ENCODE results near the gene CLOCK.
"Not testable (repeated sequence)": the region's sequence is repeated elsewhere in the genome, so short reads cannot be mapped to it uniquely, and the experiment has no call there.

The CLOCK gene, protein sequence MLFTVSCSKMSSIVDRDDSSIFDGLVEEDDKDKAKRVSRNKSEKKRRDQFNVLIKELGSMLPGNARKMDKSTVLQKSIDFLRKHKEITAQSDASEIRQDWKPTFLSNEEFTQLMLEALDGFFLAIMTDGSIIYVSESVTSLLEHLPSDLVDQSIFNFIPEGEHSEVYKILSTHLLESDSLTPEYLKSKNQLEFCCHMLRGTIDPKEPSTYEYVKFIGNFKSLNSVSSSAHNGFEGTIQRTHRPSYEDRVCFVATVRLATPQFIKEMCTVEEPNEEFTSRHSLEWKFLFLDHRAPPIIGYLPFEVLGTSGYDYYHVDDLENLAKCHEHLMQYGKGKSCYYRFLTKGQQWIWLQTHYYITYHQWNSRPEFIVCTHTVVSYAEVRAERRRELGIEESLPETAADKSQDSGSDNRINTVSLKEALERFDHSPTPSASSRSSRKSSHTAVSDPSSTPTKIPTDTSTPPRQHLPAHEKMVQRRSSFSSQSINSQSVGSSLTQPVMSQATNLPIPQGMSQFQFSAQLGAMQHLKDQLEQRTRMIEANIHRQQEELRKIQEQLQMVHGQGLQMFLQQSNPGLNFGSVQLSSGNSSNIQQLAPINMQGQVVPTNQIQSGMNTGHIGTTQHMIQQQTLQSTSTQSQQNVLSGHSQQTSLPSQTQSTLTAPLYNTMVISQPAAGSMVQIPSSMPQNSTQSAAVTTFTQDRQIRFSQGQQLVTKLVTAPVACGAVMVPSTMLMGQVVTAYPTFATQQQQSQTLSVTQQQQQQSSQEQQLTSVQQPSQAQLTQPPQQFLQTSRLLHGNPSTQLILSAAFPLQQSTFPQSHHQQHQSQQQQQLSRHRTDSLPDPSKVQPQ

DNA sequence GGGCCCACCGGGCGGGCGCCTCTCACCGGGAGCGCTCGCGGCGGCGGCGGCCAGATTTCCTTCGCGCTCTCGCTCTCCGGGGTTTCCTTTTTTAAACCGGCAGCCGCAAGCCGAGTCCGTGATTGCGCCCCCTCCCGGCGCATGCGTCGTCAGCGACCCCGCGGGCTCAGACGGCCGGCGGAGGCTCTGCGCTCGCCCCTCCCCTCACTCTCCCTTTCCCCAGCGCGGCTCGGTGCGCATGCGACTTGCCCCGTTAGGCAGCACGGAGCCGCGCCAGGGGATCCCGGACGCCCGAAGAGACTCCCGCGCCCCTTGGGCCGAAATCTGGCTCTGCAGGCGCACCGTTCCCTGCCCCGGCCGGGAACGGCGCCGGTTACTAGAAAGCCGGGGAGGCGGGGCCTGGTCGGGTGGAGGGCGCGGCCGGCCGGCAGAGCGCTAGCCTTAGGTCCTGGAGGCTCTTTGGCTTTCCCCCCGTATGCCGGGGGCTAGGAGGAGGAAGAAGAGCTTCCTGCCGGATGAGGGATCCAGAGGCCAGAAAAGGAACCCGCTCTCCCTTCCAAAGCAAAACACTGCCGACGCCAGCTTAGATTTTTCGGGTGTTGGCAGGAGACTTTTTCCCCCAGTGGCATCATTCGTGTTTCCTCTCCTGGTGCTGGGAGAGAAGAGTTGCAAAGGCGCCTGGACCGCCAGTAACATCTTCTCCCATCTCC lies at the start of gene CLOCK:
Gene CLOCK (minus strand): TSS at position 154 of the 710 bp plus-strand sequence. CDS start 64,124 bp downstream, outside the sequence.
- DNase-seq (ENCODE audit: low spot score), result peak; percentile 94

DNA sequence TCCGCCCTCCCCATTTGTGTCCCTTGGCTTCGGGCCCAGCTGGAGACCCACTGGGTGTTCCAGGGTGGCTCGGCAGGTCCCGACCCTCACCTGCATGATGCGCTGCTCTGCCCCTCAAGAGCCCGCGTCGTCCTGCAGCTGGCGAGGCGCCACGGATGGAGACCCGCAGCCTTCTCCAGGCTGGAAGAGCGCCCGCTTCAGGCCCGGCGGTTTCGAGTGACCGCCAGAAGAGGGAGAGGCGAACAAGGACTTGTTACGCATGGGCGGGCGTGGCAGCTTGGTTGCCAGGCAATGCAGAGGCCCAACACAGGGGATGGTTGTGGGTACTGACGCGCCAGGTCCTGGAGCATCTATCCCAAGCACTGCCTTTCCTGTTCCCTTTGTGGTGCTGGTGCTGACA lies 45.3 kb upstream of the CLOCK start, which contains the start of gene PDCL2:
Gene PDCL2 (minus strand): TSS at position 232 of the 400 bp plus-strand sequence. CDS start 136 bp downstream, at position 96.
- DNase-seq (ENCODE audit: low spot score), result no peak

GRCh38 chr4:55588160-55588559 lies 41.5 kb upstream of the CLOCK start:
- DNase-seq (ENCODE audit: low spot score), result no peak

DNA sequence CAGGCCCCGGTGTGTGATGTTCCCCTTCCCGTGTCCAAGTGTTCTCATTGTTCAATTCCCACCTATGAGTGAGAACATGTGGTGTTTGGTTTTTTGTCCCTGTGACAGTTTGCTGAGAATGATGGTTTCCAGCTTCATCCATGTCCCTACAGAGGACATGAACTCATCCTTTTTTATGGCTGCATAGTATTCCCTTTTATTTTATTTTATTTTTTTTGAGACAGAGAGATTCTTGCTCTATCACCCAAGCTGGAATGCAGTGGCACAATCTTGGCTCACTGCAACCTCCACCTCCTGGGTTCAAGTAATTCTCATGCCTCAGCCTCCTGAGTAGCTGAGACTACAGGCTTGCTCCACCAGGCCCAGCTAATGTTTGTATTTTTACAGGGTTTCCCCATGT lies 36.1 kb upstream of the CLOCK start:
- not testable (repeated sequence) for DNase-seq (ENCODE audit: low spot score)

DNA sequence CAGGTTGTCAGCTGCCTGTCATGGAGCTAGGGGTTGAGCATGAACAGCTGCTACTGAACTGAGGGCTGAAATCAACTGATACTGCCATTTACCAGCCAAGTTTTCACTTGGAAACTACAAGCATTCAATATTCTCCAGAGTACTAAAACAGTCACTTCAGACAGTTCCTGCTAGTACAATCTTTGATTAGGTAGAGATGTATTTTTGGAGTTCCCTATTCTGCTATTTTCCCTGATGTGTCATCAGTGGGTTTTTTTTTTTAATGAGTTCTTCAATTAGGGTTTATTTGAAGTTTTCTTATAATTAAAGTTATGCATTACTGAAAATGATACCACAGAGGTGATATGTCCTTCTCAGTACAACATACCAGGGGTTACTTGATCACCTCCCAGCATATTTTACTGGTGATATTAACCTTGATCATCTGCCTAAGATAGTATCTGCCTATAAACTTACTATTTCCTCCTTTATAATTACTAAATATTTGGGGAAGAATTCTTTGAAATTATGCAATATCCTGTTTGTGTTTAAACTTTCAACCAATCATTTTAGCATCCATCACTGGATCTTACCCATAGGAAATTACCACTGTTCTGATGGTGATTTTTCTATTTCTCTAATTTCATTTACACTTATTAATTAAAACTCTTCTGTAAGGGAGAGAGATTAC lies 31.8 kb upstream of the CLOCK start:
- no peak for DNase-seq (ENCODE audit: low spot score)

GRCh38 chr4:55575513-55575912 lies 28.8 kb upstream of the CLOCK start:
- DNase-seq (ENCODE audit: low spot score), result no peak

DNA sequence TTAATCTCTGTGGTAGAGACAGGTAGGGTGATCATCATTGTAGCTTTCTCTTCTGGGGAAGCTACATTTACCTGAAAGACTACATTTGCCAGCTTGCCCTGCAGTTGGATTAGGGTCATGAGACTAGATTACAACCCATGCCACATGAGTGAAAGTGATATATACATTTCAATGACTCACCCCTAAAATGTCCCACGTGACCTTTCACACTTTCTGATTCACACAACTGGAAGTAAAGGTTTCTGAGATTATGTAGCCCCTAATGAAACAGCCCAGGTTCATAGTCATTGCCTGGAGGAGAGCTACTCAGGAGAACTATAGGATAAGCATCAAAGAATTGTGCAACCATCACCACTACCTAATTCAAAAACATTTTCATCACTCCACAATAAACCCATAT lies 27.5 kb upstream of the CLOCK start:
- no peak for DNase-seq (ENCODE audit: low spot score)

DNA sequence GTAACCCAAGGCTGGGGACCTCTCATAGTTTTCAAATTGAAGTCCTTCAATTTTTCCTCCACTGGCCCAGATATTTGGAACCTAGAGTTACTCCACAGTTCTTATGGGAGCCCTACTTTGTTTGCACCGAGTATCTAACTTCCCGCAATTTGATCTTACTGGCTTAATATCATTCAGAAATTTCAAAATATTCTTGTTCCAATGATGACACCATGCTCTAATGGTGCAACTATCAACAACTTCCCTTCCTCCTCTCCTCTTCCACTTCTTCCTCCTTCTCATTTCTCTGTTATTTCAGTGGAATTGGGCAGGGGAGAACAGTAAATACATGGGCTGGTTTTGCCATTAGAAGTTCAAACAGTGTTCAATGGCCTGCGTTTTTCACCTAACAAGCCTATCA lies 25.1 kb upstream of the CLOCK start:
- DNase-seq (ENCODE audit: low spot score), result no peak

- no peak for DNase-seq (ENCODE audit: low spot score)
These were observed 22.3 kb upstream of the CLOCK start for GRCh38 chr4:55568905-55569504.

- DNase-seq (ENCODE audit: low spot score), result no peak
These were observed 15.2 kb upstream of the CLOCK start for GRCh38 chr4:55561889-55562288.

DNA sequence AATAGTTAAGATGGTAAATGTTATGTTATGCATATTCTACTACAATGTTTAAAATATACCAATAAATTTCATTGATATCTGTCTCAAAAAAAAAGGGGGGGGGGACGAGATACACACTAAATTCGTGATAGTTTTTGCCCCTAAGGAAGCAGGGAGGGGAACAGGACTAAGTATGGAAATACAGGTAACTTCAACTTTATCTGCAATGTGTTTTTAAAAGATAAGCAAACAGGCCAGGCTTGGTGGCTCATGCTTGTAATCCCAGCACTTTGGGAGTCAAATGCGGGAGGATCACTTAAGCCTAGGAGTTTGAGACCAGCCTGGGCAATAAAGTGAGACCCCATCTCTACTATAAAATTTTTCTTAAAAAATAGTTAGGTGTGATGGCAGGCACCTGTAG lies 13.4 kb upstream of the CLOCK start:
- no peak for DNase-seq (ENCODE audit: low spot score)

GRCh38 chr4:55554453-55555030 lies 7.8 kb upstream of the CLOCK start:
- peak; percentile 56 for DNase-seq (ENCODE audit: low spot score)

DNA sequence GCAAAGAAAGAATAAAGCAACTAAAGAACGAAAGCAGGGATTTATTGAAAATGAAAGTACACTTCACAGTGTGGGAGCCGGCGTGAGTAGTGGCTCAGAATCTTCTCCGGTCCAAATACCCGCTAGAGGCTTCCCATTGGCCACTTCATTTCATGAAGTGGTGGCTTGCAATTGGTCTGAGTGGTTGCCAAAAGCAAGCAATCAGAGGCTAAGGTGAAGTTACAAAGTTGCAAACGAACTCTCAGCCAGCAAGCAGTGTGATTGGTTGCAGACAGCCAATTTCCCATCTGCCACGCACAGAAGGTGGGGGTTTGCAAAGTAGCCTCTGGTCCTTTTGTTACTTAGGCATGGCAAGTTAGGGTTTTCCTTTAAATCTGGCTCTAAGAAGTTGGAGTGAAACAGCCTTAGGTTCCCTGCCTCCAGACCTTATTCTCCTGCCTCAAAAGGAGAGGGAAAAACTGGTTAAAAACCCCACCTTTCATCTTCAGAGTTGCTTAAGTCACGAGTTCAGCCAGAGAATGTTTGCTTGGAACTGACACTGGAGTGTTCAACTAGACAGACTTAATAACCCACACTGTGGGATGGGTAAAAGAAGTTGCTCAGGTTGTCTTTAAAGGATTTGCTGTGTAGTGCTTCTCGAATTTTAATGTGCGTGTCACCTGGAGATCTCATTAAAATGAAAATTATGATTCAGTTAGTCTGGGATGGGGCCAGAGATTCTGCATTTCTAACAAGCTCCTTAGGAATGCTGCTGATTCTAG lies 6.9 kb upstream of the CLOCK start:
- peak; percentile 64 for DNase-seq (ENCODE audit: low spot score)

DNA sequence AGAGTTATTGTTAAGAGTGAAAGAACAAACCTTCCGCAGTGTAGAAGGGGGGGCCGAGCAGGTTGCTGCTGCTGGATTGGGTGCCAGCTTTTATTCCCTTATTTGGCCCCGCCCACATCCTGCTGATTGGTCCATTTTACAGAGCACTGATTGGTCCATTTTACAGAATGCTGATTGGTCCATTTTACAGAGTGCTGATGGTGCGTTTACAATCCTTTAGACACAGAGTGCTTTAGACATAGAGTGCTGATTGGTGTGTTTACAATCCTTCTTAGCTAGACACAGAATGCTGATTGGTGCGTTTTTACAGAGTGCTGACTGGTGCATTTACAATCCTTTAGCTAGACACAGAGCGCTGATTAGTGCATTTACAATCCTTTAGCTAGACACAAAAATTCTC lies 5.3 kb upstream of the CLOCK start:
- not testable (repeated sequence) for DNase-seq (ENCODE audit: low spot score)

DNA sequence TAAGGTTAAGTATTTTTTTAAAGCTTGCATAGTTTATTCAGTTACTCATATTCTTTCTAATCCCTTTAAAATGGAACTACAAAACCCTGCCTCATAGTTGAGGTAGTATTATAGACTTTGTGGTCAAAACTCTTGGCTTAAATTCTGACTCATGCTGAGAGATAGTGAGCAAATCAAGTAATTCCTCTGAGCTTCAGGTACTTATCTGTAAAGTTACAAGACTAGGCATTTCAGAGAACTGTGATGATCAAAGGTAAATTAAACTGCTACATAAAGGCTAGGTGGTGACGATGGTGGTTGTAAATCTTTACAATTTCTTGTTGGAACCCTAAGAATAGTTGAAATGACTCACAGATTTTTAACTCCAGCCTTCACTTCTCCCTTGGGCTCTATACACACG lies 3.2 kb upstream of the CLOCK start:
- DNase-seq (ENCODE audit: low spot score), result peak; percentile 44

- DNase-seq (ENCODE audit: low spot score), result no peak
These were observed 1.2 kb upstream of the CLOCK start for GRCh38 chr4:55547918-55548317.

- DNase-seq (ENCODE audit: low spot score), result peak; percentile 63
These were observed 709 bp upstream of the CLOCK start for GRCh38 chr4:55547466-55547770.

DNA sequence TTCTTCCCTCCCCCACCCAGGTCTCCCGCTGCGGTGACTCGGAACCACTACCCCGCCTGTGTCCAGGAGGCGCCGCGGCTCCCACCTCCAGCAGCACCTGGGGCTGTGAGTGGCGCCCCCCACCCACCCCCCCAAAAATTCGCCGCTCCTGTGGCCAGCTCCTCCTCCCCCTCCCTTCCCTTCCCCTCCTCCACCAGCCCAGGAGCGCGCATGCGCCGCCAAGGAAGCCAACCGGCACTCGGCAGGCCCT lies 278 bp downstream of the CLOCK start:
- no peak for DNase-seq (ENCODE audit: low spot score)

DNA sequence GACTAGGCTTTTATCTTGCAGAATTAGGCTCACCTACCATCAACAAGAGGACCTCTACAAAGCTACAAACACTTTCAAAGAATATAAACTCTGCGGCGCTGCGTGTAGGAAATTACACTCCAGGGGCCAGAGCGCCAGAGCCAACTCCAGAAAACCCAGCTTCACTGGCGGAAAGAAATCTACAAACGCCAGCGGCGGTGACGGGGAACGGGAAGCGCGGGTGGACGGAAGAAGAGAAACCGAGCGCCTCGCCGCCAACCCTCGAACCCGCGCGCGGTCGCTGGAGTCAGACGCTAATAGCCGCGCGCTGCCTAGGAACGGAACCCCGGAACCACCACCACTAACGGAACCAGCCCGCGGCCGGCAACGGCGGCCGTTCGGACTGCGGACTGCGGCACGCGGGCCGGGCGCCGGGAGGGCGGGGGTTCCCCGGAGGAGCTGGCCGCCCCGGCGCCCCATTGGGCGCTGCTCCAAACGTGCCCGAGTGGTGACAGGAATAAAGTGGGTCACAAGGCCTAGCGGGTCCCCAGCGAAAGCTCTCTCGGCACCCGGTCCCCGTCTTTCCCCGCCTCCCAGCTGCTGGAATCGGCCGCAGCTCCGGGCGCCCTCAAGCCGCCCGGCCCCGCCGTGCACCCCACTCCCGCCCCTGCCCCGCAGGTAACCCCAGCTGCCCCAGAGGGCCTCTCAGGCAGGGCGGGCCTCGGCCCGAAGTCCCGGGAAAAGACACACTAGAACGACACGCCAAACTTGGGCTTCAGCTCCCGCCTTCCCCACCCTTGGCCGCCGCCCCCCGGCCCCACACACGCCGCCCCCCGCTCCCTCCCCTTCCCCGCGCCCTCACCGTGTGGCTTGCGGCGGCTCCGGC lies 836 bp downstream of the CLOCK start:
- peak; percentile 84 for DNase-seq (ENCODE audit: low spot score)

DNA sequence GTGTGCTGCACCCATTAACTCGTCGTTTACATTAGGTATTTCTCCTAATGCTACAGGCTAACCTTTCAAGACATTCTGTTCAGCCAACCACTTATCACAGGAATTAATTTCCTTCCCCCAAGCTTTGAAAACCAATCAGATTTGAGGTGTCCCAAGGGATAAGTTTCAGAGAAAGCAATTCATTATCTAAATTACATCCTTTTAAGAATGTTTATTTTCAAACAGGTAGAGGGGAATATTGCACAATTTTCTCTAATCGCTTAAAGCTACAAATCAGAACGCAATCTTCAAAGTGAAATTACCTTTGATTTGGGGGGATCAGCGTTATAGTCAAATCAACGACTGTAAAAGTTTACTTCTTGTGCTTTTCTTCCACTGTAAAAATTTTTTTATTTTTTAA lies 1.6 kb downstream of the CLOCK start:
- DNase-seq (ENCODE audit: low spot score), result no peak
